Measurements from ENCODE around the gene ZSCAN9. TPM values are rescaled to one million over a fixed set of nuclear protein-coding genes. Genes with fewer than 3 reads are reported as not detected.

ZSCAN9 gene
- polyA plus RNA-seq, 2 donors: 4.4 to 5.5 TPM

DNA sequence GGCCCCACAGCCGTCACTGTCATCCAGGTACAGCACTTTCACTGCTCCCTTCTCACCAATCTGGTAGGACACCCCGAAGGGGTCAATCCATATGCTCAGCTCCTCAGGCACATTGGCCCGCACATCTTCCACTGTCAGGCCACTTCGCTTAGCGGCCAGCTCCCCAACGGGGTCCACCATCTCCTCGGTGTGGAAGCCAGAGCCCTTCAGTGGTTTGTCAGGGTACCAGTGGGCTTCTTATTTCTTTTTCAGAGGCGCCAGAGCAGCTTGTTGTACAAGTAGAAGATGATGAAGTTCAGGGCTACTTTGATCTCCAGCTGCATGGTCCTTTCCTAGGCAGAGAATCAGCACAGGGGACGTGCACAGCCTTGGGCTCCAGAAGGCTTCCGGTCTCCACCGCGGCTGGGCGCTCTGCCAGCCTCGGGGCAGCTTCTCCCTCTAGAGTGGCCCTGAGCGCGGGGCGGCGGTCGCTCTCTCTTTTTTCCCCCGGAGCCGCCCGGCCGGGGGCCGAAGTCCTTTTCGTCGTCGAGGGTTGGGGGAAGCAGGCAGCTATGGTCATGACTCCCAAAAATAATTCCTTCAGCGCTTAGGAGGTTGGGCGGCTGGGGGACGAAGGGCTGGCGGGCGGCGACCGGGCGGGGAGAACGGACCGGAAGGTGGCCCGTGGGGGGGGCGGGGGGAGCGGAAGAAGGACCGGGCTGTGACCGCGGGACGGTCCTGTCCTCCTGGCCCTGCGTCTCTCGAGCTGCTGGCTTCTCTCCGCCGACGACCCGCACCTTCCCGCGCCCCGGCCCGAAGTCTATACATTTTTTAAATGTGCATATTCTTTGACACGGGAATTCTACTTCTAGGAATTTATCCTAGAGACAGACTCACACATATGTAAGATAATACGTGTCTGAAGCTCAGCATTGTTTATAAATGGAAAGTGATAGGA, 6.5 kb upstream of the ZSCAN9 start:
- Histone ChIP-seq H3K27me3 (ENCODE audit: control insufficient read depth in 1 of 2, insufficient read depth in 2 of 2, low read length in 2 of 2) (no peaks in the 10 kb centered on the region), H3K9me3 (ENCODE audit: control insufficient read depth in 2 of 2, insufficient read depth in 1 of 2, low read depth in 1 of 2, low read length in 1 of 2) (peaks cover 0 to 3% of the 10 kb centered on the region in 2 donors), H3K4me3 (ENCODE audit: low read depth in 1 of 2, low read length in 2 of 2) (peak overlapping the region; percentile 58 to 65), H3K27ac (ENCODE audit: low read depth in 2 of 2, low read length in 1 of 2) (peak overlapping the region; percentile 20 to 66), H3K4me1 (ENCODE audit: control insufficient read depth in 2 of 2, insufficient read depth in 2 of 2, low read length in 1 of 2) (no peaks in the 10 kb centered on the region), H3K36me3 (ENCODE audit: control insufficient read depth in 2 of 2, insufficient read depth in 2 of 2, low read length in 1 of 2) (no peaks in the 10 kb centered on the region)
- 11% methylated on average over 51 to 56 of the region's 56 CpGs for WGBS, 2 donors

DNA sequence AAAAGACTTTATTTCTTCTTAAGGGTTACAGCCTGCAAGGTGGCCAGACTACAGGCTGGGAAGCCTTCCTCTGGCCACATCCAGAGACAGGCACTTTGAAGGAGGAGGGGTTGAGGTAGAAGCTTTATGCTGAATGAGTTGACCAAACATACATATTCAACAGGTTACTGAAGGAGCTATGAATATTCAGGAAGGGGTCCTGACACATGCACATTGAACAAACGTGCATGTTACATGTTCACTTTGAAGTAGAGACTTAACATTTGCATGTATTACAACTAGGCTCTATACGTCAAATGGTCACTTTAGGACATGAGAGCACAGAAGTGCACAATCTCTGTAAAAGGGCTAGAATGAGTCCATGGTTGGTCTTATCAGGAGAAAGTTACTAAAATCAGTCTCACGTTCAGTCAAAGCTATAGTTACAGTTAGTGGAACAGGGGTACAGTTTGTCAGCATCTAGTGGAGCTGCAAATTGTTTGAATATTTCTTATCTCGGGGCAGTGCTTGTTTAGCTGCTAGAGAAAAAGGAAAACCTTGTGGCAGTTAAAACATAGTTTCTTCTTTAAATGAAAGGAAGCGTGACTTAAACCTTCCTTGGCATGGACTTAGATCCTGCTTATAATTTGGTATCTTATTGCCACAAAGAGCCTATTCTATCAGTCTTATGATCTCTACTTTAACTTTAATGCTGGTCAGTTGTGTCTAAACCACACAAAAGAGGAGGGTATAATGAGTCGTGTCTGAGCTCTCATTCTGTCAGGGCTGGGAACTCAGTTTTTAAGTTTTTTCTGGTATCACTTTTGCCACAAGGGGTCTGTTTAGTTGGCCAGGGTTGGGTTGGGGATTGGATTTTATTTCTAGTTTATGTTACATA, 4.6 kb upstream of the ZSCAN9 start:
- no peaks in the 10 kb centered on the region for H3K27me3 ChIP-seq (ENCODE audit: control insufficient read depth in 1 of 2, insufficient read depth in 2 of 2, low read length in 2 of 2)
- 29 to 37% methylated on average over 6 of the region's 6 CpGs for WGBS, 2 donors

DNA sequence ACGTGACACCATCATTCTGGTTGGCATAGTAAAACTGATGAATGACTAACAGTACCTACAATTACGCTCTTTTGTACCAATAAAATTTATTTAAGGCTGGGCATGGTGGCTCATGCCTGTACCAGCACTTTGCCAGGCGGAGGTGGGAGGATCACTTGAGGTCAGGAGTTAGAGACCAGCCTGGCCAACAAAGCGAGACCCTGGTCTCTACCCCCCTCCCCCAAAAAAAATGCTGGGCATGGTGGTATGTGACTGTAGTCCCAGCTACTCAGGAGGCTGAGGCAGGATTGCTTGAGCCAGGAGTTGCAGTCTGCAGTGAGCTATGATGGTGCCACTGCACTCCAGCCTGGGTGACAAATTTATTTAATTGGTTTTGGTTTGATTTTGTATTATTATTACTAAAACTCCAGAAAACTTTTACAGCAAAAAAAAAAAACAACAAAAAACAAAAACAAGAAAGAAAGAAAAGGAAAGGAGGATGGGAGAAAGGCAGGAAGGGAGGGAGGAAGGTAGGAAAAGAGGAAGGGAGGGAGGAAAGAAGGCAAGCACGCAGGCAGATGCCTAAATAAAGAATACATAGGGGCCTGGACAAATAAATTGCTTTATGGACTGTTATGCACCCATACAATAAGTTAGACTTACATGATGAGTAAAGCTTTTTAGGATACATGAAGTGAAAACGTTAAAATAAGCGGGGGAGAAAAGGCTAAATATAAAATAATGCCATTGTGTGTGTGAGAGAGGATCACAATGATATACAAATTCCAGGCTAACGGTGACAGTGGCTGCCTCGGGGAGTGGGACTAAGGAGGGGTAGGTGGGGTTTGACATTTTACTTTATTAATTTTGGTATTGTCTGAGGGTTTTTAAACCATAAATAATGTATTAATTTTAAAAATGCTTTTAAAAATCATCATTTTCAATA, 682 bp upstream of the ZSCAN9 start:
- Histone ChIP-seq H3K4me1 (ENCODE audit: control insufficient read depth in 2 of 2, insufficient read depth in 2 of 2, low read length in 1 of 2) (no peaks in the 10 kb centered on the region), H3K9me3 (ENCODE audit: control insufficient read depth in 2 of 2, insufficient read depth in 1 of 2, low read depth in 1 of 2, low read length in 1 of 2) (peaks cover 0 to 2% of the 10 kb centered on the region in 2 donors), H3K4me3 (ENCODE audit: low read depth in 1 of 2, low read length in 2 of 2) (peak overlapping the region; percentile 81 to 93), H3K36me3 (ENCODE audit: control insufficient read depth in 2 of 2, insufficient read depth in 2 of 2, low read length in 1 of 2) (peaks cover 5 to 7% of the 10 kb centered on the region in 2 donors), H3K27ac (ENCODE audit: low read depth in 2 of 2, low read length in 1 of 2) (no peak overlapping the region), H3K27me3 (ENCODE audit: control insufficient read depth in 1 of 2, insufficient read depth in 2 of 2, low read length in 2 of 2) (no peaks in the 10 kb centered on the region)
- WGBS, 2 donors: 51 to 58% methylated on average over 9 of the region's 9 CpGs

More for the DNA sequence above, 4.6 kb upstream of the ZSCAN9 start:
- H3K9me3 ChIP-seq (ENCODE audit: control insufficient read depth in 2 of 2, insufficient read depth in 1 of 2, low read depth in 1 of 2, low read length in 1 of 2): peaks cover 0 to 5% of the 10 kb centered on the region in 2 donors
- no peak overlapping the region for H3K27ac ChIP-seq (ENCODE audit: low read depth in 2 of 2, low read length in 1 of 2)
- no peak overlapping the region for H3K4me3 ChIP-seq (ENCODE audit: low read depth in 1 of 2, low read length in 2 of 2)
- H3K4me1 ChIP-seq (ENCODE audit: control insufficient read depth in 2 of 2, insufficient read depth in 2 of 2, low read length in 1 of 2): no peaks in the 10 kb centered on the region
- no peaks in the 10 kb centered on the region for H3K36me3 ChIP-seq (ENCODE audit: control insufficient read depth in 2 of 2, insufficient read depth in 2 of 2, low read length in 1 of 2)

DNA sequence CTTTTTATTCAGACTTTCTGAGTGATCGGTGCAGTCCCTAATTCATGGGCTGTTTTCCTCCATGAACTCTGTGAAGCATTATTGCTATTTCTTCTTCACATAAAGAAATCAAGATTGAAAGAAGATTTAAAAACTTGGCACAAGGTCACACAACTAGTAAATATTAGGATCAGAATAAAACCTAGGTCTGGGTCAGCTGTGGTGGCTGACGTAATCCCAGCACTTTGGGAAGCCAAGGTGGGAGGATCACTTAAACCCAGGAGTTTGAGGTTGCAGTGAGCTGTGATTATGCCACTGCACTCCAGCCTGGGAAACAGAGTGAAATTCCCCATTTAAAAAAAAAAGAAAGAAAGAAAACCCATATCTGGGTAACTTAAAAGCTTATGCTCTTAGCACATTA, 1.4 kb downstream of the ZSCAN9 start:
- Histone ChIP-seq H3K36me3 (ENCODE audit: control insufficient read depth in 2 of 2, insufficient read depth in 2 of 2, low read length in 1 of 2) (peaks cover 5 to 7% of the 10 kb centered on the region in 2 donors), H3K27me3 (ENCODE audit: control insufficient read depth in 1 of 2, insufficient read depth in 2 of 2, low read length in 2 of 2) (no peaks in the 10 kb centered on the region), H3K4me3 (ENCODE audit: low read depth in 1 of 2, low read length in 2 of 2) (no peak overlapping the region), H3K27ac (ENCODE audit: low read depth in 2 of 2, low read length in 1 of 2) (no peak overlapping the region), H3K4me1 (ENCODE audit: control insufficient read depth in 2 of 2, insufficient read depth in 2 of 2, low read length in 1 of 2) (no peaks in the 10 kb centered on the region), H3K9me3 (ENCODE audit: control insufficient read depth in 2 of 2, insufficient read depth in 1 of 2, low read depth in 1 of 2, low read length in 1 of 2) (peaks cover 0 to 2% of the 10 kb centered on the region in 2 donors)
- 90 to 92% methylated on average over 2 of the region's 2 CpGs for WGBS, 2 donors

DNA sequence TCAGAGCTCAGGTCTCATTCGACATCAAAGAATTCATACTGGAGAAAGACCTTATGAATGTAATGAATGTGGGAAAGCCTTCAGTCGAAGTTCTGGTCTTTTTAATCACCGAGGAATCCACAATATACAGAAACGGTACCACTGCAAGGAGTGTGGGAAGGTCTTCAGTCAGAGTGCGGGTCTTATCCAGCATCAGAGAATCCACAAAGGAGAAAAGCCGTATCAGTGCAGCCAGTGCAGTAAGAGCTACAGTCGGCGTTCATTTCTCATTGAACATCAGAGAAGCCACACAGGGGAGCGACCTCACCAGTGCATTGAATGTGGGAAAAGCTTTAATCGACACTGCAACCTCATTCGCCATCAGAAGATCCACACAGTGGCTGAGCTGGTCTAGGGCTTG, 7.7 kb downstream of the ZSCAN9 start:
- Histone ChIP-seq H3K36me3 (ENCODE audit: control insufficient read depth in 2 of 2, insufficient read depth in 2 of 2, low read length in 1 of 2) (peaks cover 2 to 9% of the 10 kb centered on the region in 2 donors), H3K27me3 (ENCODE audit: control insufficient read depth in 1 of 2, insufficient read depth in 2 of 2, low read length in 2 of 2) (no peaks in the 10 kb centered on the region), H3K27ac (ENCODE audit: low read depth in 2 of 2, low read length in 1 of 2) (no peak overlapping the region), H3K4me1 (ENCODE audit: control insufficient read depth in 2 of 2, insufficient read depth in 2 of 2, low read length in 1 of 2) (no peaks in the 10 kb centered on the region), H3K9me3 (ENCODE audit: control insufficient read depth in 2 of 2, insufficient read depth in 1 of 2, low read depth in 1 of 2, low read length in 1 of 2) (no peaks in the 10 kb centered on the region), H3K4me3 (ENCODE audit: low read depth in 1 of 2, low read length in 2 of 2) (no peak overlapping the region)
- WGBS, 2 donors: 96 to 97% methylated on average over 11 of the region's 11 CpGs

DNA sequence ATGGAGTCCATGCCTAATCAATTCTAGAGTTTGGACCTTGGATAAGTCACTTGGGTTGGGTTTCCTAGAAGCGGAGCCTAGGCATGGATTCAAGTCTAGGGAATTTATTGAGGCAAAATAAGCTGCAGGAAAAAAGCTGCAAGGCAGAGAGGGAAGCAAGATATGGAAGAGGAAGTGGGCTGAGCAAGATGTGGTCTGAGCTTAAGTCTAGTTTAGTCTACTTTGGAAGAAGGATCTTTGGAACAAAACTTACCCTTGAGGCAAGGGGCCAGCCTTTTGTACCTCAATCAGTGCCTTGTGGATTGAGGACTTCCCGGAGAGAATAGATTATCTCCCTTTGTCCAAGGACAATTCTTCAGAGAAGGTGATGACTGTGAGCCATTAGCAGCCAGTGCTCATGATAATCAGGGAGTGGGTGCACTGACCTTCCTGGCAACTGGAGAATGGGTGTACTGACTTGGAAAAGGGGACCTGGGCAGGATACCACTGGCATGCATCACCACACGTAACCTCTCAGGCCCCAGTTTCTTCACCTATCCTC, 10.9 kb downstream of the ZSCAN9 start:
- peaks cover 0 to 6% of the 10 kb centered on the region in 2 donors for H3K36me3 ChIP-seq (ENCODE audit: control insufficient read depth in 2 of 2, insufficient read depth in 2 of 2, low read length in 1 of 2)
- H3K4me3 ChIP-seq (ENCODE audit: low read depth in 1 of 2, low read length in 2 of 2): no peak overlapping the region
- WGBS, 2 donors: 92 to 94% methylated on average over 3 of the region's 3 CpGs
- H3K27me3 ChIP-seq (ENCODE audit: control insufficient read depth in 1 of 2, insufficient read depth in 2 of 2, low read length in 2 of 2): no peaks in the 10 kb centered on the region
- no peaks in the 10 kb centered on the region for H3K4me1 ChIP-seq (ENCODE audit: control insufficient read depth in 2 of 2, insufficient read depth in 2 of 2, low read length in 1 of 2)
- H3K27ac ChIP-seq (ENCODE audit: low read depth in 2 of 2, low read length in 1 of 2): no peak overlapping the region
- no peaks in the 10 kb centered on the region for H3K9me3 ChIP-seq (ENCODE audit: control insufficient read depth in 2 of 2, insufficient read depth in 1 of 2, low read depth in 1 of 2, low read length in 1 of 2)

DNA sequence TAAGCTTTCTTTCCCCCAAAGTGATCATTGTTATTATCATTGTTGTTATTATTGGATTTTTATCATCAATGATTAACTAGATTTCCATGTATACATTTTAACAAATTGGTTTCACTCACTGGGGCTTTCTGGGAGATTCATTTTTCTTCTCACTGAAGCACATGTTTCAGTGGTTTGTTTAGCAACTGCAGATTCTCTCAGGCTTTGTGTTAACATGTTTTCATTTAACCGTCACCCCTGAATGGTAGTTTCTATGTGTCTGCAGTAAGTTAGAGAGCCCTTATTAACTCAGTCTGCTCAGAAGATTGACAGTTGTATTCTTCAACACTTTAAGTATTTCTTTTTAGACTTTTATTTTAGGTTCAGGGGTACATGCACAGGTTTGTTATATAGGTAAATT, 14.6 kb downstream of the ZSCAN9 start:
- Histone ChIP-seq H3K4me3 (ENCODE audit: low read depth in 1 of 2, low read length in 2 of 2) (no peak overlapping the region), H3K4me1 (ENCODE audit: control insufficient read depth in 2 of 2, insufficient read depth in 2 of 2, low read length in 1 of 2) (no peaks in the 10 kb centered on the region), H3K27ac (ENCODE audit: low read depth in 2 of 2, low read length in 1 of 2) (no peak overlapping the region), H3K27me3 (ENCODE audit: control insufficient read depth in 1 of 2, insufficient read depth in 2 of 2, low read length in 2 of 2) (no peaks in the 10 kb centered on the region), H3K9me3 (ENCODE audit: control insufficient read depth in 2 of 2, insufficient read depth in 1 of 2, low read depth in 1 of 2, low read length in 1 of 2) (no peaks in the 10 kb centered on the region), H3K36me3 (ENCODE audit: control insufficient read depth in 2 of 2, insufficient read depth in 2 of 2, low read length in 1 of 2) (no peaks in the 10 kb centered on the region)
- WGBS, 2 donors: 79 to 85% methylated on average over 1 of the region's 1 CpG

DNA sequence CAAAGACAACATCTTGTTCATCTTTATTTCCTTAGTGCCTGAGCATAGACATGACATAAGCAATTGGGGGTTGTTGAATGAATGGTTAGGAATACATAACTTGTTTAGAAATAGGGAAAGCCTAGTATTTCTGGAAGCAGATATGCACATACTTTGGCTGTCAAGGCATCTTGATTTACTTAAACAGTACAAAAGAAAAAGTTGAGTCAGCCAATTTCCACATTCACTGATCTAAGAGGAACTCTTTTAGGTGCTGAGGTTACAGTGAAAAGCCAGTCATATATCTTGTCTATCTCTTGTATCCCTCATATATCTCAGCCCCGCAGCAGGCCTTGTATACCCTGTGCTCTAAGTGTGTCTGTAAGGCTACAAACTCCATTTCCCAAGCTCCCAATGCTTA, 15.4 kb downstream of the ZSCAN9 start:
- Histone ChIP-seq H3K36me3 (ENCODE audit: control insufficient read depth in 2 of 2, insufficient read depth in 2 of 2, low read length in 1 of 2) (peaks cover 0 to 4% of the 10 kb centered on the region in 2 donors), H3K27ac (ENCODE audit: low read depth in 2 of 2, low read length in 1 of 2) (no peak overlapping the region), H3K27me3 (ENCODE audit: control insufficient read depth in 1 of 2, insufficient read depth in 2 of 2, low read length in 2 of 2) (no peaks in the 10 kb centered on the region), H3K4me3 (ENCODE audit: low read depth in 1 of 2, low read length in 2 of 2) (no peak overlapping the region), H3K9me3 (ENCODE audit: control insufficient read depth in 2 of 2, insufficient read depth in 1 of 2, low read depth in 1 of 2, low read length in 1 of 2) (no peaks in the 10 kb centered on the region), H3K4me1 (ENCODE audit: control insufficient read depth in 2 of 2, insufficient read depth in 2 of 2, low read length in 1 of 2) (no peaks in the 10 kb centered on the region)
- 92 to 96% methylated on average over 1 of the region's 1 CpG for WGBS, 2 donors

Measured in esophagus (tissue), 2 donors.